Cerebellar nuclear complex (tissue), 1 donor: Measurements from ENCODE around the gene SEPSECS.

ENCODE experiments used
- DNase-seq, 2 experiments: peaks; one replicate each; lab custom pipeline; 2025; lab: John Stamatoyannopoulos, UW

Gene SEPSECS

GRCh38 chr4:25155947-25156346, 4.3 kb downstream of the SEPSECS start:
- no peak for DNase-seq

GRCh38 chr4:25154594-25155265, 5.5 kb downstream of the SEPSECS start:
- DNase-seq, result no peak

GRCh38 chr4:25146076-25146475, 14.2 kb downstream of the SEPSECS start:
- no peak for DNase-seq

GRCh38 chr4:25144870-25145481, 15.3 kb downstream of the SEPSECS start:
- DNase-seq, result peak in 1 of 2 experiments; percentile 3

GRCh38 chr4:25142468-25142867, 17.8 kb downstream of the SEPSECS start:
- DNase-seq, result no peak

GRCh38 chr4:25141592-25141991, 18.7 kb downstream of the SEPSECS start:
- no peak for DNase-seq

- no peak for DNase-seq
These were observed 27.1 kb downstream of the SEPSECS start for GRCh38 chr4:25133132-25133531.

GRCh38 chr4:25131926-25132325, 28.3 kb downstream of the SEPSECS start:
- no peak for DNase-seq

- no peak for DNase-seq
These were observed 28.9 kb downstream of the SEPSECS start for GRCh38 chr4:25131381-25131780.

GRCh38 chr4:25129917-25130316, 30.3 kb downstream of the SEPSECS start:
- no peak for DNase-seq

GRCh38 chr4:25128671-25129070, 31.6 kb downstream of the SEPSECS start:
- no peak for DNase-seq

- DNase-seq, result no peak
These were observed 37.0 kb downstream of the SEPSECS start for GRCh38 chr4:25123236-25123635.

- DNase-seq, result no peak
These were observed 39.9 kb downstream of the SEPSECS start for GRCh38 chr4:25120146-25120940.

GRCh38 chr4:25117716-25118472, 42.4 kb downstream of the SEPSECS start:
- DNase-seq, result no peak

- DNase-seq, result no peak
These were observed 43.0 kb downstream of the SEPSECS start for GRCh38 chr4:25117274-25117673.

- DNase-seq, result no peak
These were observed 46.0 kb downstream of the SEPSECS start for GRCh38 chr4:25113915-25114904.

GRCh38 chr4:25112995-25113380, 47.3 kb downstream of the SEPSECS start:
- DNase-seq, result no peak

- no peak for DNase-seq
These were observed 47.8 kb downstream of the SEPSECS start for GRCh38 chr4:25112366-25112994.

- no peak for DNase-seq
These were observed 48.5 kb downstream of the SEPSECS start for GRCh38 chr4:25111648-25112196.
